Measurements from ENCODE around the gene ARL2BP. TPM values are rescaled to one million over a fixed set of nuclear protein-coding genes. Genes with fewer than 3 reads are reported as not detected.

ARL2BP gene
- total and polyA plus RNA-seq, 2 of the 4 experiments (the other 2 are of a cell fraction), result 46.9 to 73.7 TPM

DNA sequence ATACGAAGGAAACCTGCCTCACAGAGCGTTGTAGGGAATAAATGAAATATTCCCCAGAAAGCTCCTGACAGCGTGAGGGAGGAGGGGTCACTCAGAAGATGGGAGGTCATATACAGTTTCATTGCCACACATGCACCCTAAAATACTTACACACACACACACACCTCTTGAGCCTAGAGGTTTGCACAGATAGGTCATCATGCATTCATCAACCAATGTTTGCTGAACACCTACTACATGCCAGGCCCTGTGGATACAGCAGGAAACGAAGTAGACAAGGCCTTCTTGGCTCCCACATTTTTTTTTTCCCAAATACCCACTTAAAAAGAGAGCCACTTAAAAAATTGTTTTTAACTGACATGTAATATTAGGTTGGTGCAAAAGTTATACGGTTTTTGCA lies 40.3 kb downstream of the ARL2BP start:
- Histone ChIP-seq H2BK5ac (ENCODE audit: low read depth, low read length, poor library complexity, severe bottlenecking) (no peak overlapping the region), H3K18ac (ENCODE audit: low read depth, low read length) (no peak overlapping the region), H3K27me3 (ENCODE audit: control insufficient read depth, insufficient read depth, low read length) (peaks cover 48% of the 10 kb centered on the region), H3K4ac (ENCODE audit: low read depth, low read length) (no peak overlapping the region), H3K36me3 (ENCODE audit: control insufficient read depth, insufficient read depth, low read length) (no peaks in the 10 kb centered on the region), H2AFZ (replicated peaks; ENCODE audit: low read length, poor library complexity) (no peak overlapping the region), H4K20me1 (ENCODE audit: insufficient read depth, low read length) (peaks cover 3% of the 10 kb centered on the region; the same call in 1 of the 2 replicates), H2AK9ac (replicated peaks; ENCODE audit: low read depth, low read length, poor library complexity) (no peak overlapping the region), H2BK15ac (ENCODE audit: low read depth, low read length) (no peak overlapping the region), H2AK5ac (ENCODE audit: low read depth, low read length) (no peak overlapping the region), H4K5ac (ENCODE audit: low read depth, low read length) (no peak overlapping the region), H4K8ac (ENCODE audit: low read depth in 2 of 2, low read length in 2 of 2) (no peak overlapping the region), H3K23ac (ENCODE audit: low read depth, low read length) (no peak overlapping the region), H3K79me1 (ENCODE audit: low read depth in 1 of 2, low read length in 2 of 2) (no peaks in the 10 kb centered on the region), H3K4me1 (ENCODE audit: control insufficient read depth, insufficient read depth, low read length) (peaks cover 4% of the 10 kb centered on the region; the same call in 1 of the 2 replicates), H3K4me2 (ENCODE audit: low read depth, low read length) (no peak overlapping the region), H3K9ac (ENCODE audit: low read depth, low read length) (no peak overlapping the region), H3K9me1 (ENCODE audit: insufficient read depth, low read length) (no peaks in the 10 kb centered on the region), H3K14ac (replicated peaks; ENCODE audit: low read depth, low read length) (no peak overlapping the region), H2BK20ac (ENCODE audit: low read depth, low read length) (no peak overlapping the region), H3K56ac (ENCODE audit: extremely low read depth, insufficient read depth, low read length) (no peak overlapping the region), H3K4me3 (ENCODE audit: insufficient read depth, low read depth, low read length) (no peak overlapping the region), H3K27ac (ENCODE audit: insufficient read depth, low read length) (no peak overlapping the region), H2BK120ac (ENCODE audit: low read depth, low read length) (no peak overlapping the region), H4K91ac (ENCODE audit: insufficient read depth, low read depth, low read length) (no peak overlapping the region), H3K9me3 (ENCODE audit: control insufficient read depth, insufficient read depth, low read length) (no peaks in the 10 kb centered on the region)
- in situ Hi-C loops (cut with MboI; ENCODE audit: low sequenced_read_pairs), result no loop called here
- dilution Hi-C loops (cut with HindIII; ENCODE audit: low sequenced_read_pairs, unreplicated experiment), result no loop called here
- ChIA-PET POLR2A (ENCODE audit: unreplicated experiment) (no interaction called here), CTCF (no interaction called here)
- DNase-seq (no peak), ATAC-seq (ENCODE audit: low read depth) (no peak)
- no TSS peak for BruUV-seq (replicated peaks)
- intact Hi-C loops (cut with micrococcal nuclease), result no loop called here
- TF ChIP-seq FOS (IDR thresholded peaks at IDR 0.05; ENCODE audit: low read depth, low read length) (no peak), MAZ (IDR thresholded peaks at IDR 0.05; ENCODE audit: borderline replicate concordance, low read depth, low read length) (no peak), CHD1 (IDR thresholded peaks at IDR 0.05; ENCODE audit: low read depth, low read length) (no peak), NFE2L2 (IDR thresholded peaks at IDR 0.05; ENCODE audit: low read depth, low read length) (no peak), RFX5 (IDR thresholded peaks at IDR 0.05; ENCODE audit: low read depth, low read length) (no peak), MAFK (IDR thresholded peaks at IDR 0.05; ENCODE audit: low read depth, low read length) (no peak), RCOR1 (IDR thresholded peaks at IDR 0.05; ENCODE audit: insufficient replicate concordance, low read length) (no peak), POLR2A (IDR thresholded peaks at IDR 0.05; ENCODE audit: low read depth, low read length) (no peak)
- TF ChIP-seq, protein P1, sequence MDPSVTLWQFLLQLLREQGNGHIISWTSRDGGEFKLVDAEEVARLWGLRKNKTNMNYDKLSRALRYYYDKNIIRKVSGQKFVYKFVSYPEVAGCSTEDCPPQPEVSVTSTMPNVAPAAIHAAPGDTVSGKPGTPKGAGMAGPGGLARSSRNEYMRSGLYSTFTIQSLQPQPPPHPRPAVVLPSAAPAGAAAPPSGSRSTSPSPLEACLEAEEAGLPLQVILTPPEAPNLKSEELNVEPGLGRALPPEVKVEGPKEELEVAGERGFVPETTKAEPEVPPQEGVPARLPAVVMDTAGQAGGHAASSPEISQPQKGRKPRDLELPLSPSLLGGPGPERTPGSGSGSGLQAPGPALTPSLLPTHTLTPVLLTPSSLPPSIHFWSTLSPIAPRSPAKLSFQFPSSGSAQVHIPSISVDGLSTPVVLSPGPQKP (IDR thresholded peaks at IDR 0.05; ENCODE audit: borderline replicate concordance, low read depth, low read length), result no peak
- TF ChIP-seq, protein P2, sequence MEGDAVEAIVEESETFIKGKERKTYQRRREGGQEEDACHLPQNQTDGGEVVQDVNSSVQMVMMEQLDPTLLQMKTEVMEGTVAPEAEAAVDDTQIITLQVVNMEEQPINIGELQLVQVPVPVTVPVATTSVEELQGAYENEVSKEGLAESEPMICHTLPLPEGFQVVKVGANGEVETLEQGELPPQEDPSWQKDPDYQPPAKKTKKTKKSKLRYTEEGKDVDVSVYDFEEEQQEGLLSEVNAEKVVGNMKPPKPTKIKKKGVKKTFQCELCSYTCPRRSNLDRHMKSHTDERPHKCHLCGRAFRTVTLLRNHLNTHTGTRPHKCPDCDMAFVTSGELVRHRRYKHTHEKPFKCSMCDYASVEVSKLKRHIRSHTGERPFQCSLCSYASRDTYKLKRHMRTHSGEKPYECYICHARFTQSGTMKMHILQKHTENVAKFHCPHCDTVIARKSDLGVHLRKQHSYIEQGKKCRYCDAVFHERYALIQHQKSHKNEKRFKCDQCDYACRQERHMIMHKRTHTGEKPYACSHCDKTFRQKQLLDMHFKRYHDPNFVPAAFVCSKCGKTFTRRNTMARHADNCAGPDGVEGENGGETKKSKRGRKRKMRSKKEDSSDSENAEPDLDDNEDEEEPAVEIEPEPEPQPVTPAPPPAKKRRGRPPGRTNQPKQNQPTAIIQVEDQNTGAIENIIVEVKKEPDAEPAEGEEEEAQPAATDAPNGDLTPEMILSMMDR (conservative IDR thresholded peaks at IDR 0.05; ENCODE audit: low read depth, low read length), result no peak
- TF ChIP-seq, protein P3, sequence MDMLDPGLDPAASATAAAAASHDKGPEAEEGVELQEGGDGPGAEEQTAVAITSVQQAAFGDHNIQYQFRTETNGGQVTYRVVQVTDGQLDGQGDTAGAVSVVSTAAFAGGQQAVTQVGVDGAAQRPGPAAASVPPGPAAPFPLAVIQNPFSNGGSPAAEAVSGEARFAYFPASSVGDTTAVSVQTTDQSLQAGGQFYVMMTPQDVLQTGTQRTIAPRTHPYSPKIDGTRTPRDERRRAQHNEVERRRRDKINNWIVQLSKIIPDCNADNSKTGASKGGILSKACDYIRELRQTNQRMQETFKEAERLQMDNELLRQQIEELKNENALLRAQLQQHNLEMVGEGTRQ (IDR thresholded peaks at IDR 0.05; ENCODE audit: low read depth, low read length), result no peak
- WGBS, 2 experiments (ENCODE audit: extremely low coverage in 2 of 2, insufficient read length in 1 of 2), result no CpG with 5 or more reads among the region's 5 CpGs
